A673 (cell line): ENCODE measurements around the gene CHML. TPM values are rescaled to one million over a fixed set of nuclear protein-coding genes. Genes with fewer than 3 reads are reported as not detected.

Experiments
- BruUV-seq: library from RNA; stranded (reverse); fragments of 400-500 nt; replicated peaks from 2 replicates; lab custom pipeline; 2021; lab: Mats Ljungman, UMichigan
- CTCF ChIA-PET: fragments of 300-600 bp; sonication (Branson Sonifier 250); formaldehyde crosslinking; loops from one replicate; lab custom pipeline; 2022; ENCODE audit warnings: antibody characterized with exemption; lab: Charles Lee
- POLR2A ChIA-PET: fragments of 300-600 bp; sonication (Branson Sonifier 250); formaldehyde crosslinking; loops from one replicate; lab custom pipeline; 2022; ENCODE audit warnings: antibody characterized with exemption; ENCODE audit not compliant: low non-redundant PET; lab: Charles Lee
- DNase-seq: peaks from one replicate; pipeline ENCODE4 v3.0.0-alpha.2; 2015; ENCODE audit warnings: low spot score
- H3K27ac ChIP-seq: fragments of 200-600 bp; sonication (generic); 2 replicates; pipeline ENCODE4 v1.5.1; 2016; ENCODE audit warnings: mixed run types, low read depth, mild to moderate bottlenecking, mixed read lengths, antibody characterized with exemption, low read length; ENCODE audit not compliant: poor library complexity, severe bottlenecking
- H3K27me3 ChIP-seq: fragments of 200-600 bp; sonication (generic); replicated peaks from 2 replicates; pipeline ENCODE4 v1.6.1; 2017; ENCODE audit warnings: mixed run types, low read depth, mild to moderate bottlenecking, mixed read lengths, antibody characterized with exemption, low read length; ENCODE audit not compliant: insufficient read depth, poor library complexity
- H3K36me3 ChIP-seq: fragments of 200-600 bp; sonication (generic); 2 replicates; pipeline ENCODE4 v1.6.1; 2016; ENCODE audit warnings: mixed run types, mild to moderate bottlenecking, mixed read lengths, antibody characterized with exemption, low read length; ENCODE audit not compliant: insufficient read depth, poor library complexity, severe bottlenecking
- H3K4me1 ChIP-seq: fragments of 200-600 bp; sonication (generic); 2 replicates; pipeline ENCODE4 v1.6.1; 2017; ENCODE audit warnings: mixed run types, mild to moderate bottlenecking, mixed read lengths, antibody characterized with exemption, low read length; ENCODE audit not compliant: insufficient read depth, poor library complexity, severe bottlenecking
- H3K4me3 ChIP-seq: fragments of 200-600 bp; sonication (generic); 2 replicates; pipeline ENCODE4 v1.5.1; 2016; ENCODE audit warnings: low read depth, mixed run types, mild to moderate bottlenecking, mixed read lengths, low read length; ENCODE audit not compliant: poor library complexity, severe bottlenecking
- H3K9me3 ChIP-seq: fragments of 200-600 bp; sonication (generic); 2 replicates; pipeline ENCODE4 v1.6.1; 2016; ENCODE audit warnings: mixed run types, low read depth, mild to moderate bottlenecking, mixed read lengths, antibody characterized with exemption, low read length; ENCODE audit not compliant: poor library complexity, severe bottlenecking
- CTCF ChIP-seq: fragments of 300-800, 200-600 bp; sonication (generic); conservative IDR thresholded peaks from 2 replicates; pipeline ENCODE4 v1.5.1; 2017; ENCODE audit warnings: low read depth, mild to moderate bottlenecking, antibody characterized with exemption, low read length, moderate library complexity, mixed read lengths
- EZH2 ChIP-seq: fragments of 200-600 bp; sonication (generic); IDR thresholded peaks from 2 replicates; pipeline ENCODE4 v1.6.1; 2017; ENCODE audit warnings: borderline replicate concordance, low read depth, mild to moderate bottlenecking, mixed read lengths, antibody characterized with exemption, low read length; ENCODE audit not compliant: poor library complexity, severe bottlenecking
- intact Hi-C: fragments of 100-400 bp; cut with micrococcal nuclease; formaldehyde crosslinking; loops from one replicate; pipeline ENCODE4 v1.10.0; 2022; ENCODE audit not compliant: unreplicated experiment
- total RNA-seq: library from RNA; stranded (reverse); gene quantifications from 2 replicates; pipeline ENCODE4 v1.2.3, GENCODE V29; 2021

Gene CHML
- total RNA-seq, 1 experiment from 2014 or later = 11.9 TPM

GRCh38 chr1:241640867-241641622 is 876 bp upstream of the CHML start:
- no TSS peak for BruUV-seq
- peak overlapping the region; percentile 70 for H3K4me3 ChIP-seq
- CTCF ChIA-PET = no interaction called here
- H3K9me3 ChIP-seq = no peaks in the 10 kb centered on the region
- POLR2A ChIA-PET = no interaction called here
- DNase-seq = no peak
- H3K27ac ChIP-seq = no peak overlapping the region
- intact Hi-C loops = no loop called here
- no peaks in the 10 kb centered on the region for H3K4me1 ChIP-seq
- no peaks in the 10 kb centered on the region for H3K36me3 ChIP-seq
- no peak for TF ChIP-seq CTCF
- TF ChIP-seq EZH2 = no peak
- no peaks in the 10 kb centered on the region for H3K27me3 ChIP-seq

- BruUV-seq = no TSS peak
- Histone ChIP-seq H3K4me1 (no peaks in the 10 kb centered on the region), H3K9me3 (no peaks in the 10 kb centered on the region), H3K27me3 (no peaks in the 10 kb centered on the region), H3K36me3 (no peaks in the 10 kb centered on the region), H3K4me3 (peak overlapping the region; percentile 70), H3K27ac (peak overlapping the region; percentile 82)
- POLR2A ChIA-PET = no interaction called here
- CTCF ChIA-PET = no interaction called here
- no peak for DNase-seq
- TF ChIP-seq CTCF (no peak), EZH2 (no peak)
- intact Hi-C loops = no loop called here
Measured at GRCh38 chr1:241639623-241640148, 483 bp downstream of the CHML start.

- DNase-seq = peak; percentile 1
- CTCF ChIA-PET = no interaction called here
- BruUV-seq = TSS peak; percentile 52
- Histone ChIP-seq H3K36me3 (no peaks in the 10 kb centered on the region), H3K9me3 (no peaks in the 10 kb centered on the region), H3K4me1 (no peaks in the 10 kb centered on the region), H3K4me3 (peak overlapping the region; percentile 70), H3K27ac (peak overlapping the region; percentile 50), H3K27me3 (no peaks in the 10 kb centered on the region)
- TF ChIP-seq CTCF (no peak), EZH2 (no peak)
- POLR2A ChIA-PET = no interaction called here
- intact Hi-C loops = no loop called here
Measured at GRCh38 chr1:241638909-241639622, 1.1 kb downstream of the CHML start.
